OCI-LY3 (cell line): ENCODE data around the gene PTBP3.

Experiments used
- EZH2phosphoT487 ChIP-seq: fragments of 200-600 bp; shearing (Covaris generic); IDR thresholded peaks from 2 replicates; pipeline ENCODE4 v1.6.1; 2018; ENCODE audit warnings: antibody characterized with exemption, mixed run types, low read depth
- TF ChIP-seq, protein P1 (sequence below): fragments of 200-600, 300-600 bp; sonication (generic); IDR thresholded peaks from 2 replicates; pipeline ENCODE4 v1.5.1; 2014; ENCODE audit warnings: antibody characterized with exemption, low read length, low read depth

DNA sequence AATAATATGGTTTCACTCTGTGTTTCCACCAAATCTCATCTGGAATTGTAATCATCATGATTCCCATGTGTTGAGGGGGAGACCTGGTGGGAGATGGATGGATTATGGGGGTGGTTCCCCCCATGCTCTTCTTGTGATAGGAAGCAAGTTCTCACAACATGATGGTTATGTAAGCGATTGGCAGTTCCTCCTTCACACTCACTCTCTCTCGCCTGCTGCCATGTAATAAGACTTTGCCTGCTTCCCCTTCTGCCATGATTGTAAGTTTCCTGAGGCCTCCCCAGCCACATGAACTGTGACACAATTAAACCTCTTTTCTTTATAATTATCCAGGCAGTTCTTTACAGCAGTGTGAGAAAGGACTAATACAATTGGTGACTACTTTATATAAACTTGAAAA lies 48.4 kb downstream of the PTBP3 start:
- TF ChIP-seq, protein P1, sequence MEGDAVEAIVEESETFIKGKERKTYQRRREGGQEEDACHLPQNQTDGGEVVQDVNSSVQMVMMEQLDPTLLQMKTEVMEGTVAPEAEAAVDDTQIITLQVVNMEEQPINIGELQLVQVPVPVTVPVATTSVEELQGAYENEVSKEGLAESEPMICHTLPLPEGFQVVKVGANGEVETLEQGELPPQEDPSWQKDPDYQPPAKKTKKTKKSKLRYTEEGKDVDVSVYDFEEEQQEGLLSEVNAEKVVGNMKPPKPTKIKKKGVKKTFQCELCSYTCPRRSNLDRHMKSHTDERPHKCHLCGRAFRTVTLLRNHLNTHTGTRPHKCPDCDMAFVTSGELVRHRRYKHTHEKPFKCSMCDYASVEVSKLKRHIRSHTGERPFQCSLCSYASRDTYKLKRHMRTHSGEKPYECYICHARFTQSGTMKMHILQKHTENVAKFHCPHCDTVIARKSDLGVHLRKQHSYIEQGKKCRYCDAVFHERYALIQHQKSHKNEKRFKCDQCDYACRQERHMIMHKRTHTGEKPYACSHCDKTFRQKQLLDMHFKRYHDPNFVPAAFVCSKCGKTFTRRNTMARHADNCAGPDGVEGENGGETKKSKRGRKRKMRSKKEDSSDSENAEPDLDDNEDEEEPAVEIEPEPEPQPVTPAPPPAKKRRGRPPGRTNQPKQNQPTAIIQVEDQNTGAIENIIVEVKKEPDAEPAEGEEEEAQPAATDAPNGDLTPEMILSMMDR: no peak
- no peak for TF ChIP-seq EZH2phosphoT487
